Spinal cord (tissue), 10 donors: ENCODE data around the gene NRCAM. TPM values are rescaled to one million over a fixed set of nuclear protein-coding genes. Genes with fewer than 3 reads are reported as not detected.

Source experiments
- DNase-seq, 6 donors: peaks; one replicate each; pipeline versions ENCODE4 v3.0.0 to v3.0.0-alpha.2; 2013 to 2015; ENCODE audit warnings: low spot score in 6 of 6, low read depth in 4 of 6
- H3K27ac ChIP-seq: one replicate; pipeline ENCODE4 v1.5.1; 2013; ENCODE audit warnings: low read depth, low read length, control low read depth
- H3K27me3 ChIP-seq: one replicate; pipeline ENCODE4 v1.6.1; 2013; ENCODE audit warnings: low read length; ENCODE audit not compliant: control insufficient read depth, insufficient read depth
- H3K36me3 ChIP-seq: one replicate; pipeline ENCODE4 v1.6.1; 2013; ENCODE audit warnings: low read length; ENCODE audit not compliant: control insufficient read depth, insufficient read depth
- H3K4me1 ChIP-seq: one replicate; pipeline ENCODE4 v1.6.1; 2013; ENCODE audit warnings: low read length; ENCODE audit not compliant: control insufficient read depth, insufficient read depth
- H3K4me3 ChIP-seq: one replicate; pipeline ENCODE4 v1.5.1; 2013; ENCODE audit warnings: low read depth, low read length, control low read depth
- H3K9me3 ChIP-seq: one replicate; pipeline ENCODE4 v1.6.1; 2013; ENCODE audit warnings: low read length; ENCODE audit not compliant: control insufficient read depth, insufficient read depth
- WGBS: methylation state at CpG from one replicate; pipeline ENCODE4 v1.1.5; 2013; ENCODE audit warnings: missing lambda C conversion rate; ENCODE audit not compliant: insufficient coverage; 5-methylcytosine and 5-hydroxymethylcytosine counted together
- polyA plus RNA-seq, 2 donors: library from polyadenylated mRNA; unstranded; fragments of 120-200 nt; gene quantifications; one replicate each; pipeline ENCODE4 v1.2.1, GENCODE V29; 2013; ENCODE audit not compliant: insufficient read length in 2 of 2
- total RNA-seq, 2 donors: library from RNA; depleted of rRNA in 1 of 2; stranded (reverse); fragments of 120-200 nt in 1 of 2; fragments of >200 nt in 1 of 2; gene quantifications; one replicate each; pipeline versions ENCODE4 v1.2.3 to v1.2.4, GENCODE V29; 2013 to 2014
- donor health status: healthy.

Gene NRCAM
- total and polyA plus RNA-seq, 4 donors: 50.4 to 198 (median 140) TPM

GRCh38 chr7:108324053-108325038, 131.9 kb downstream of the NRCAM start:
- Histone ChIP-seq H3K36me3 (no peaks in the 10 kb centered on the region), H3K27ac (no peak overlapping the region), H3K27me3 (no peaks in the 10 kb centered on the region), H3K4me3 (no peak overlapping the region), H3K4me1 (no peaks in the 10 kb centered on the region), H3K9me3 (no peaks in the 10 kb centered on the region)
- DNase-seq: no peak
- WGBS: 67% methylated on average over 1 of the region's 4 CpGs

GRCh38 chr7:108322925-108323832, 133.1 kb downstream of the NRCAM start:
- Histone ChIP-seq H3K27me3 (no peaks in the 10 kb centered on the region), H3K9me3 (no peaks in the 10 kb centered on the region), H3K36me3 (no peaks in the 10 kb centered on the region), H3K4me1 (no peaks in the 10 kb centered on the region), H3K4me3 (no peak overlapping the region), H3K27ac (no peak overlapping the region)
- DNase-seq: peak in 1 of 6 donors; percentile 45
- 53% methylated on average over 4 of the region's 4 CpGs for WGBS

GRCh38 chr7:108322046-108322445, 134.2 kb downstream of the NRCAM start:
- Histone ChIP-seq H3K9me3 (no peaks in the 10 kb centered on the region), H3K27ac (no peak overlapping the region), H3K4me1 (no peaks in the 10 kb centered on the region), H3K36me3 (no peaks in the 10 kb centered on the region), H3K27me3 (no peaks in the 10 kb centered on the region), H3K4me3 (no peak overlapping the region)
- no peak for DNase-seq
- 75% methylated on average over 1 of the region's 2 CpGs for WGBS

- Histone ChIP-seq H3K27me3 (no peaks in the 10 kb centered on the region), H3K9me3 (no peaks in the 10 kb centered on the region), H3K4me3 (no peak overlapping the region), H3K27ac (no peak overlapping the region), H3K4me1 (no peaks in the 10 kb centered on the region), H3K36me3 (no peaks in the 10 kb centered on the region)
- no CpG with 5 or more reads among the region's 1 CpG for WGBS
- no peak for DNase-seq
These were observed 134.9 kb downstream of the NRCAM start for GRCh38 chr7:108321359-108321758.

GRCh38 chr7:108316708-108317107, 139.5 kb downstream of the NRCAM start:
- H3K27ac ChIP-seq: no peak overlapping the region
- WGBS: no CpG with 5 or more reads among the region's 1 CpG
- no peaks in the 10 kb centered on the region for H3K36me3 ChIP-seq
- no peaks in the 10 kb centered on the region for H3K27me3 ChIP-seq
- DNase-seq: no peak
- H3K4me1 ChIP-seq: no peaks in the 10 kb centered on the region
- H3K9me3 ChIP-seq: no peaks in the 10 kb centered on the region
- no peak overlapping the region for H3K4me3 ChIP-seq

- Histone ChIP-seq H3K27ac (no peak overlapping the region), H3K27me3 (no peaks in the 10 kb centered on the region), H3K4me3 (no peak overlapping the region), H3K4me1 (peaks cover 2% of the 10 kb centered on the region), H3K36me3 (no peaks in the 10 kb centered on the region), H3K9me3 (no peaks in the 10 kb centered on the region)
- DNase-seq: no peak
These were observed 141.7 kb downstream of the NRCAM start for GRCh38 chr7:108314551-108314950.

GRCh38 chr7:108314049-108314448, 142.2 kb downstream of the NRCAM start:
- Histone ChIP-seq H3K36me3 (no peaks in the 10 kb centered on the region), H3K4me3 (no peak overlapping the region), H3K27ac (no peak overlapping the region), H3K4me1 (peaks cover 5% of the 10 kb centered on the region), H3K9me3 (no peaks in the 10 kb centered on the region), H3K27me3 (no peaks in the 10 kb centered on the region)
- DNase-seq: no peak
- no CpG with 5 or more reads among the region's 2 CpGs for WGBS

GRCh38 chr7:108313086-108313485, 143.2 kb downstream of the NRCAM start:
- H3K36me3 ChIP-seq: no peaks in the 10 kb centered on the region
- DNase-seq: peak in 1 of 6 donors; percentile 37
- no peak overlapping the region for H3K4me3 ChIP-seq
- H3K4me1 ChIP-seq: peaks cover 5% of the 10 kb centered on the region
- H3K9me3 ChIP-seq: no peaks in the 10 kb centered on the region
- no CpG with 5 or more reads among the region's 3 CpGs for WGBS
- no peak overlapping the region for H3K27ac ChIP-seq
- no peaks in the 10 kb centered on the region for H3K27me3 ChIP-seq

- H3K27ac ChIP-seq: no peak overlapping the region
- no peak for DNase-seq
- no CpG with 5 or more reads among the region's 3 CpGs for WGBS
- no peak overlapping the region for H3K4me3 ChIP-seq
- H3K27me3 ChIP-seq: no peaks in the 10 kb centered on the region
- peaks cover 11% of the 10 kb centered on the region for H3K4me1 ChIP-seq
- H3K9me3 ChIP-seq: no peaks in the 10 kb centered on the region
- no peaks in the 10 kb centered on the region for H3K36me3 ChIP-seq
These were observed 144.6 kb downstream of the NRCAM start for GRCh38 chr7:108311446-108312168.
